Measurements from ENCODE around the gene HYLS1. TPM values are rescaled to one million over a fixed set of nuclear protein-coding genes. Genes with fewer than 3 reads are reported as not detected.

The HYLS1 gene
- total RNA-seq, 2 experiments from 2014 or later = 1.2 to 1.3 TPM

GRCh38 chr11:125942771-125943428, 55.4 kb downstream of the HYLS1 start:
- TF ChIP-seq CTCF (IDR thresholded peaks at IDR 0.05) = no peak
- DNase-seq = no peak

GRCh38 chr11:125943661-125944349, 56.3 kb downstream of the HYLS1 start:
- H3K27ac ChIP-seq (ENCODE audit: low read depth in 1 of 2, low read length in 2 of 2) = no peak overlapping the region
- Mint-ChIP-seq H3K4me1 (ENCODE audit: low read depth) (peaks cover 6% of the 10 kb centered on the region), H3K9me3 (no peaks in the 10 kb centered on the region), H3K27me3 (no peaks in the 10 kb centered on the region), H3K27ac (no peak overlapping the region), H3K36me3 (ENCODE audit: low read depth) (no peaks in the 10 kb centered on the region), H3K4me3 (no peak overlapping the region)
- H3K4me1 ChIP-seq (ENCODE audit: insufficient read depth, low read length) = peaks cover 7% of the 10 kb centered on the region
- TF ChIP-seq CTCF (IDR thresholded peaks at IDR 0.05) = no peak
- H3K9me3 ChIP-seq (ENCODE audit: control insufficient read depth in 1 of 2, insufficient read depth in 1 of 2, low read length in 2 of 2) = no peaks in the 10 kb centered on the region
- POLR2A ChIA-PET = no interaction called here
- CTCF ChIA-PET = no interaction called here
- DNase-seq = no peak
- ATAC-seq (ENCODE audit: poor library complexity) = no peak
- intact Hi-C loops (cut with DNase I, micrococcal nuclease) = loop anchor here in 1 of 2 experiments (5.0 kb wide), 1 partner anchor 178 kb away; no protein-coding TSS in a partner anchor
- H3K36me3 ChIP-seq (ENCODE audit: insufficient read depth, low read length) = no peaks in the 10 kb centered on the region
- H3K4me3 ChIP-seq (ENCODE audit: low read length) = no peak overlapping the region
- H3K27me3 ChIP-seq (ENCODE audit: control insufficient read depth in 1 of 2, insufficient read depth in 2 of 2, low read length in 2 of 2) = peaks cover 0 to 3% of the 10 kb centered on the region in 2 experiments

More at GRCh38 chr11:125942771-125943428, 55.4 kb downstream of the HYLS1 start:
- intact Hi-C loops (cut with DNase I, micrococcal nuclease) = loop anchor here (1.0 to 5.0 kb wide), 3 partner anchors 179 to 251 kb away; no protein-coding TSS in a partner anchor
- Mint-ChIP-seq H3K27ac (no peak overlapping the region), H3K9me3 (no peaks in the 10 kb centered on the region), H3K4me3 (no peak overlapping the region), H3K4me1 (ENCODE audit: low read depth) (peaks cover 6% of the 10 kb centered on the region), H3K36me3 (ENCODE audit: low read depth) (no peaks in the 10 kb centered on the region), H3K27me3 (no peaks in the 10 kb centered on the region)
- H3K9me3 ChIP-seq (ENCODE audit: control insufficient read depth in 1 of 2, insufficient read depth in 1 of 2, low read length in 2 of 2) = no peaks in the 10 kb centered on the region
- peaks cover 14% of the 10 kb centered on the region for H3K4me1 ChIP-seq (ENCODE audit: insufficient read depth, low read length)
- peaks cover 0 to 3% of the 10 kb centered on the region in 2 experiments for H3K27me3 ChIP-seq (ENCODE audit: control insufficient read depth in 1 of 2, insufficient read depth in 2 of 2, low read length in 2 of 2)
- no peaks in the 10 kb centered on the region for H3K36me3 ChIP-seq (ENCODE audit: insufficient read depth, low read length)
- ChIA-PET POLR2A (no interaction called here), CTCF (interaction anchor here (1.0 kb wide), 1 partner anchor 251 kb away, joined by 4 read pairs; no protein-coding TSS in a partner anchor)
- ATAC-seq (ENCODE audit: poor library complexity) = no peak
- H3K27ac ChIP-seq (ENCODE audit: low read depth in 1 of 2, low read length in 2 of 2) = no peak overlapping the region
- H3K4me3 ChIP-seq (ENCODE audit: low read length) = no peak overlapping the region

GRCh38 chr11:125944350-125945010, 57.0 kb downstream of the HYLS1 start:
- H3K27me3 ChIP-seq (ENCODE audit: control insufficient read depth in 1 of 2, insufficient read depth in 2 of 2, low read length in 2 of 2) = peaks cover 0 to 3% of the 10 kb centered on the region in 2 experiments
- ATAC-seq (ENCODE audit: poor library complexity) (no peak), DNase-seq (no peak)
- H3K4me3 ChIP-seq (ENCODE audit: low read length) = no peak overlapping the region
- H3K9me3 ChIP-seq (ENCODE audit: control insufficient read depth in 1 of 2, insufficient read depth in 1 of 2, low read length in 2 of 2) = no peaks in the 10 kb centered on the region
- TF ChIP-seq CTCF (IDR thresholded peaks at IDR 0.05) = no peak
- H3K4me1 ChIP-seq (ENCODE audit: insufficient read depth, low read length) = peaks cover 7% of the 10 kb centered on the region
- intact Hi-C loops (cut with DNase I, micrococcal nuclease) = loop anchor here in 1 of 2 experiments (5.0 kb wide), 1 partner anchor 178 kb away; no protein-coding TSS in a partner anchor
- H3K27ac ChIP-seq (ENCODE audit: low read depth in 1 of 2, low read length in 2 of 2) = no peak overlapping the region
- H3K36me3 ChIP-seq (ENCODE audit: insufficient read depth, low read length) = no peaks in the 10 kb centered on the region
- H3K9me3 Mint-ChIP-seq = no peaks in the 10 kb centered on the region
- H3K27me3 Mint-ChIP-seq = no peaks in the 10 kb centered on the region
- peaks cover 6% of the 10 kb centered on the region for H3K4me1 Mint-ChIP-seq (ENCODE audit: low read depth)
- H3K36me3 Mint-ChIP-seq (ENCODE audit: low read depth) = no peaks in the 10 kb centered on the region
- no peak overlapping the region for H3K4me3 Mint-ChIP-seq
- ChIA-PET POLR2A (no interaction called here), CTCF (no interaction called here)
- H3K27ac Mint-ChIP-seq = no peak overlapping the region

Measured in CD4-positive, alpha-beta T cell (primary cell).